ENCODE data around the gene ZBTB7C. TPM values are rescaled to one million over a fixed set of nuclear protein-coding genes. Genes with fewer than 3 reads are reported as not detected.

ZBTB7C gene
- total RNA-seq, 2 experiments from 2014 or later = not detected

DNA sequence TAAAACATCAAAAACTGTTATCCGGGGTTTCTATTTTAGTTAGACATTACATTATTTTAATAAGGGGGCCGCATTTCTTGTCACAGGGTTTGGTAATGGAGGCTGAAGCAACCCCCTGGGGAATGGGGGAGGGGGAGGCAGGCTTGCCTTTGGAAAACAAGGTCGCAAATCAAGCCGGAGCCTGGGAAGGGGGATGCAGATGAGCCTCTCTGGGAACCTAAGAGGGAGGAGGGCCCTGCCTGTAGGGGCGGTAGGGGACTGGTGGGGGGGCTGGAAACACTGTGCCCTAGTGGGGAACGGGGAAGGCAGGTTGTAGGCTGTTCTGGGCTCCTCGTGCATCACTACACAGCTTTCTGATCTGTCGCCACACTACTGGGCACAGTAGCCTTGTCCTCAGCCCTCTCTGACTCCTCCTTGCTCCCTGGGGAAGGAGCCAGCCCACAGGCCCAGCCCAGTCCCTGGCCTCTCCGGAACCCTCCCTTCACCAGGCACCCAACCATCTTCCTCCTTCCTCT is 308.5 kb downstream of the ZBTB7C start:
- Mint-ChIP-seq H3K36me3 (ENCODE audit: low read depth) (no peaks in the 10 kb centered on the region), H3K27me3 (peaks cover 15% of the 10 kb centered on the region), H3K4me1 (no peaks in the 10 kb centered on the region), H3K27ac (no peak overlapping the region), H3K4me3 (no peak overlapping the region), H3K9me3 (ENCODE audit: low read depth) (no peaks in the 10 kb centered on the region)
- no peak for ATAC-seq
- POLR2A ChIA-PET = no interaction called here
- intact Hi-C loops (cut with DNase I, micrococcal nuclease) = no loop called here
- no peak for DNase-seq
- CTCF ChIA-PET = no interaction called here

GRCh38 chr18:48100165-48100575 is 309.0 kb downstream of the ZBTB7C start:
- no peak overlapping the region for H3K27ac Mint-ChIP-seq
- H3K9me3 Mint-ChIP-seq (ENCODE audit: low read depth) = no peaks in the 10 kb centered on the region
- H3K27me3 Mint-ChIP-seq = peaks cover 14% of the 10 kb centered on the region
- no peak overlapping the region for H3K4me3 Mint-ChIP-seq
- DNase-seq (no peak), ATAC-seq (no peak)
- POLR2A ChIA-PET = no interaction called here
- no peaks in the 10 kb centered on the region for H3K36me3 Mint-ChIP-seq (ENCODE audit: low read depth)
- no peaks in the 10 kb centered on the region for H3K4me1 Mint-ChIP-seq
- CTCF ChIA-PET = no interaction called here
- intact Hi-C loops (cut with DNase I, micrococcal nuclease) = no loop called here

DNA sequence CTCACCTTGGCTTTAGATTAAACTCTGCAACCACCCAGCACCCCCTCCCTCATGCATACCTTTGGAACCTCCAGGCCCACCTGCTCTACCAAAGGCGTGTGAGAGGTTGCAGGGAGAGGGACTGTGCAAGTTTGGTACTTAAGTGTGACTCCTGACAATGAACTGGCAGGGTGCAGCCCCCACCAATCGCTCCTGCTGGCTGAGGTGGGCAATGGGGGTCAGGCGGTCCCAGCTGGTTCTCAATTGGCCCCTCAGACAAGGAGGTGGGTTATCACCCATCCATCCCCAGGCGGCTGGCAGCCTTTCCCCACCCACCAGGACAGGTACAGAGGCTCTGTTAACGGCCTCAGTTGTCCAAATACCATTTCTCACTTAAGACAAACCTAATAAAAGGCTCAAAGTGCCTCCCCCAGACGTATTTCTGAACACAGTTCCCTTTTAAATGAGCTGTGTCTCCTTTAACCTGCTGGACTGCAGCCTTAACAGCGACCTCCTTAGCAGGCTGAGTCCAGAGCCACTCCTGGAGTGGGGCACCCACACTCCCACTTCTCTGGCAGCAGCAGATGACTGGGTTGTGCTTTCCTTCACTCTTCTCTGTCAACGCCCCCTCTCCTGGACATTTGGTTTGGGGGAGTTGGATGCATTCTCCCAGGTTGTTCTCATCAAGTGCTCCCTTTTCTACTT is 309.6 kb downstream of the ZBTB7C start:
- CTCF ChIA-PET = no interaction called here
- intact Hi-C loops (cut with DNase I, micrococcal nuclease) = no loop called here
- Mint-ChIP-seq H3K27ac (no peak overlapping the region), H3K36me3 (ENCODE audit: low read depth) (no peaks in the 10 kb centered on the region), H3K4me3 (no peak overlapping the region), H3K9me3 (ENCODE audit: low read depth) (no peaks in the 10 kb centered on the region), H3K27me3 (peaks cover 14% of the 10 kb centered on the region), H3K4me1 (no peaks in the 10 kb centered on the region)
- no peak for ATAC-seq
- DNase-seq = no peak
- POLR2A ChIA-PET = no interaction called here

DNA sequence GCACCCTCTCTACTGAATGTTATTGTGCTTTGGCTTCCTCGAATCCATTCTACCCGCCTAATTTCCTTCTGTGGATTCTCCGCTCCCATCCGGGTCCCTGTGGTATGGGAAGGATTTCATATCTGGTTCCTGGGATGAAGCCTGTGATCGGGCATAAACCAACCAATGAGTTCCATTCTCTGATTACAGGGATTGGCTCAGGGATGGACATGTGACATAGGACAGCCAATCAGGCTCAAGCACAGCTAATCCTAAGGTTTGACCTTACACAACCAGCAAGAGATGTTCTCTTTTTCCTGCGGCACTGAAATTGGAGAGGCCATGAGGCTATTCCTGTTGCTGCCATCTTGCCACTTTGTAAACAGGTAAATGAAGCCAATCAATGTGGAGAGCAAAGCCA is 310.6 kb downstream of the ZBTB7C start:
- intact Hi-C loops (cut with DNase I, micrococcal nuclease) = no loop called here
- no peaks in the 10 kb centered on the region for H3K4me1 Mint-ChIP-seq
- POLR2A ChIA-PET = no interaction called here
- DNase-seq (no peak), ATAC-seq (no peak)
- H3K4me3 Mint-ChIP-seq = no peak overlapping the region
- no peaks in the 10 kb centered on the region for H3K9me3 Mint-ChIP-seq (ENCODE audit: low read depth)
- CTCF ChIA-PET = no interaction called here
- H3K27me3 Mint-ChIP-seq = peaks cover 10% of the 10 kb centered on the region
- H3K27ac Mint-ChIP-seq = no peak overlapping the region
- no peaks in the 10 kb centered on the region for H3K36me3 Mint-ChIP-seq (ENCODE audit: low read depth)

DNA sequence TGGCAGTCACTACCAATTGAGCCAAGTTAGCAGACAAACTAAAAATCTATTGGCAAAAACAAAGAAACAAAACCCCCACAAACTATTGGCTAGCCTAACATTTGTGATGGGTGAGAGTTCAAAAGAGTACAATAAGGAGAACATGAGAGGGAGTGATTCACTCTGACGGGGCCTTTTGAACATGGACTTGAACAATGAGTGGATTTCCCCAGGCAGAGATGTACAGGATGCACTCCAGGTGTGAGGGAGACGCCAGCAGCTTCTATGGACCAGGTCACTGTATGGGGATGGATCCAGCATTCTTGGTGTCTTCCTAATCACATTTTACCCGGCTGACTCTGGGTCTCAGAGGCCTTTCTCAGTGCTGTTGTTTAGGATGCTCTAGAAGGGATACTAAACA is 311.2 kb downstream of the ZBTB7C start:
- intact Hi-C loops (cut with DNase I, micrococcal nuclease) = no loop called here
- no peaks in the 10 kb centered on the region for H3K36me3 Mint-ChIP-seq (ENCODE audit: low read depth)
- H3K4me3 Mint-ChIP-seq = no peak overlapping the region
- H3K4me1 Mint-ChIP-seq = no peaks in the 10 kb centered on the region
- no peak for DNase-seq
- no peak for ATAC-seq
- peaks cover 10% of the 10 kb centered on the region for H3K27me3 Mint-ChIP-seq
- ChIA-PET POLR2A (no interaction called here), CTCF (interaction anchor here (0.8 to 2.9 kb wide), 2 partner anchors 11 to 664 kb away, joined by 3 to 8 read pairs; no protein-coding TSS in a partner anchor)
- H3K27ac Mint-ChIP-seq = no peak overlapping the region
- H3K9me3 Mint-ChIP-seq (ENCODE audit: low read depth) = no peaks in the 10 kb centered on the region

DNA sequence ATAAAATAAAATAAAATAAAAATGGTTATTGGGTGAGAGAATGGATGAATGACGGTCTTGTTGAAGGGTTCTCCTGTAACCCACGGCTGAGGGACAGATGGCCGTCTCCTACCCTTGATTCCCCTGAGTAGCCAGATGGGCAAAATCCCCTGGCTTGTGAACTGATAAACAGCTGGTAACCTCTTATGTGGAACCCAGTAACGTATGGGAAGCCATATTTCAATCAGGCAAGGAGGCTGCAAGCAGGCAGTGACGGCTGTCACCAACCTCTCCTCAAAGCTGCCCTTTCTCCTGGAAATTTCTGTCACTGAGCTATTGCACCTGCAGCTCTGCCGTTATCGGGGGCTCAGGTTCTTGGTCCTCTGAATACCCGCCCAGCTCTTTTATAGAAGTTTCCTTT is 313.5 kb downstream of the ZBTB7C start:
- Mint-ChIP-seq H3K9me3 (ENCODE audit: low read depth) (no peaks in the 10 kb centered on the region), H3K4me3 (no peak overlapping the region), H3K36me3 (ENCODE audit: low read depth) (no peaks in the 10 kb centered on the region), H3K27ac (no peak overlapping the region), H3K27me3 (peaks cover 4% of the 10 kb centered on the region), H3K4me1 (no peaks in the 10 kb centered on the region)
- POLR2A ChIA-PET = no interaction called here
- DNase-seq = no peak
- intact Hi-C loops (cut with DNase I, micrococcal nuclease) = no loop called here
- CTCF ChIA-PET = interaction anchor here (2.9 kb wide), 1 partner anchor 8 kb away, joined by 8 read pairs; no protein-coding TSS in a partner anchor
- no peak for ATAC-seq

DNA sequence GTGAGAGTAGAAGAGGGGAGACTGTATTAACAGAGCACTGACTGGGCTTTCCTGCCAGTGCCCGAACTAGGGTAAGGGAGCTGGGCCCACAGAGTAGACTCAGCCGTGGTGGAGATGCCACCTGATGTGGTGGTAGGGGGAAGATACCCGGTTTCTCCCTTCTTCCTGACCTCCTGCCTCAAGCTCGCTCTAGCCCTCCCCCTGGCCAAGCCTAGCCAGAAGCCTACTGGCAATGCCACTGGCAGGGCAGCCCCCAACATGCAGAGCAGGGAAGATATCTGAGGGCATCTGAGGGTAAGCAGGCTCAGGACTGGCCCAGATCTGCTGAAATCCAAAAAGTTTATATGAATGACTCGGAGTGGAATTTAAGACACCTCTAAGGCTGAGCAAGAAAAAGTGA is 316.1 kb downstream of the ZBTB7C start:
- H3K9me3 Mint-ChIP-seq (ENCODE audit: low read depth) = no peaks in the 10 kb centered on the region
- ChIA-PET POLR2A (no interaction called here), CTCF (no interaction called here)
- no peaks in the 10 kb centered on the region for H3K36me3 Mint-ChIP-seq (ENCODE audit: low read depth)
- DNase-seq = no peak
- no peak for ATAC-seq
- no peak overlapping the region for H3K27ac Mint-ChIP-seq
- H3K4me1 Mint-ChIP-seq = no peaks in the 10 kb centered on the region
- H3K4me3 Mint-ChIP-seq = no peak overlapping the region
- peaks cover 4% of the 10 kb centered on the region for H3K27me3 Mint-ChIP-seq
- intact Hi-C loops (cut with DNase I, micrococcal nuclease) = no loop called here

DNA sequence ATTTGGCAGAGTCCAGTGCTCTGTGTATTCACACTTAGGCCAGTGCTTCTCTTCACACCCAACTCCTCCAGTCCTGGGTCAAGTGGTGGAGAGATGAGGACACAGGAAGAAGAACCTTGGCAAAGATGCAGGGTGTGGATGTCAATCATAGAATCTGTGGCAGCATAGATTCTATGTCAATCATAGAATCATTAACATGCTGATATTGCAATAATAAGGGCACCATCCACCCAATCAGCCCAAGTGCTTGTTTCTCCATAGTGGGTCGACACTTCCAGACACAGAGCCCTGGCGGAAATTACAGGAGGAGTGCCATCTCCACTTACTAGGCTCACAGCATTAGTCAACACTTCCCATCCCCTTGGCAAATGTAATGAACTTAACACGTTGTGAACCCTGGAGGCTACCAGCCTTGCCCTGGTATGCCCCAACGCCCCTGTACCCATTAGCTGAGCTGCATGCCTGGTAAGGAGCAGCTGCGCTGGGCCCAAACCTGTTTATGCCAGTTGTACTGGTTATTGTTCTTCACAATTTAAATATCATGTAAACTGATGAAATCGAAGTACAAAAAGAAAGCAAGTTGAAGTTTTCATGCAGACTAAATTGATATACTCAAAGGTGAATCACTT is 317.2 kb downstream of the ZBTB7C start:
- no peak for DNase-seq
- Mint-ChIP-seq H3K36me3 (ENCODE audit: low read depth) (no peaks in the 10 kb centered on the region), H3K4me1 (no peaks in the 10 kb centered on the region), H3K9me3 (ENCODE audit: low read depth) (no peaks in the 10 kb centered on the region), H3K4me3 (no peak overlapping the region), H3K27me3 (peaks cover 2% of the 10 kb centered on the region), H3K27ac (no peak overlapping the region)
- ChIA-PET CTCF (no interaction called here), POLR2A (no interaction called here)
- ATAC-seq = no peak
- intact Hi-C loops (cut with DNase I, micrococcal nuclease) = no loop called here

DNA sequence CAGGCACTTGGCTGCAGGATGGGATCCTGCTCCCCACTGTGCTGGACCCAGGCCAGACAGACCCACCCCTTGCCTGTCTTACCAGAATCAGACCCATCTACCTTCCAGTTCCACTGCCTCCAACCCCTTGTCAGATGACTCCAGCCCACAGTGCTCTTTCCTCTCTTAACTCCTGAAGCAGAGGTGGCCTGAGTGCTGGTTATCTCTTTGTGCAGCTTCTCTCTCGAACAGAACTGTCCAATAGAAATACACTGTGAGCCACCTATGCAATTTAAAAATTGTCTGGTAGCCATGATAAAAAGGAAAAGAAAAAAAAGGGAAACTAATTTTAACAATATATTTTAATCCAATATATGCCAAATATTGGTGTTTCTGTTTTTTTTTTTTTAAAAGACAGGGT is 318.5 kb downstream of the ZBTB7C start:
- H3K9me3 Mint-ChIP-seq (ENCODE audit: low read depth) = no peaks in the 10 kb centered on the region
- CTCF ChIA-PET = interaction anchor here (0.6 kb wide), 1 partner anchor 293 kb away, joined by 3 read pairs; no protein-coding TSS in a partner anchor
- H3K4me1 Mint-ChIP-seq = no peaks in the 10 kb centered on the region
- peaks cover 2% of the 10 kb centered on the region for H3K27me3 Mint-ChIP-seq
- no peaks in the 10 kb centered on the region for H3K36me3 Mint-ChIP-seq (ENCODE audit: low read depth)
- ATAC-seq (no peak), DNase-seq (no peak)
- H3K27ac Mint-ChIP-seq = no peak overlapping the region
- POLR2A ChIA-PET = no interaction called here
- H3K4me3 Mint-ChIP-seq = no peak overlapping the region
- intact Hi-C loops (cut with DNase I, micrococcal nuclease) = no loop called here

DNA sequence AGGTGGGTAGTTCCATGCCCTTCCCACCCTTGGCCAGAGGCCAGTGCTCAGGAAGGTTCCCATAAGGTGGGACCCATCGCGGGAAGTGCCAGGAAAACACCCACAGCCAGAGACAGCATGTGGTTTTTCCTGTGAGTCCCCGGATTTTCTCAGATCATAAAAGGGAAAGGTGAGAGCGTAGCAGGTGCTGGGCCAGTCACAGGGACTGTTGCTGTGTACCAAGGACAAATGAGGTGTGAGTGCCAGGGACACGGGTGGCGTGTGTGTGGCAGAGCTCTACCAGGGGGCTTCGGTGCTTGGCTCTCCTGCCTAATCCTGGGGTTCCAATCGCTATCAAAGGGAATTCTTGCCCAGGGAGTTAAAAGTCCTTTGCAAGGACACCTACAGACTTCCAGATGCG is 319.2 kb downstream of the ZBTB7C start:
- peaks cover 2% of the 10 kb centered on the region for H3K27me3 Mint-ChIP-seq
- ChIA-PET CTCF (no interaction called here), POLR2A (no interaction called here)
- no peaks in the 10 kb centered on the region for H3K4me1 Mint-ChIP-seq
- H3K36me3 Mint-ChIP-seq (ENCODE audit: low read depth) = no peaks in the 10 kb centered on the region
- no peak for ATAC-seq
- intact Hi-C loops (cut with DNase I, micrococcal nuclease) = no loop called here
- H3K4me3 Mint-ChIP-seq = no peak overlapping the region
- H3K27ac Mint-ChIP-seq = no peak overlapping the region
- H3K9me3 Mint-ChIP-seq (ENCODE audit: low read depth) = no peaks in the 10 kb centered on the region
- DNase-seq = no peak

DNA sequence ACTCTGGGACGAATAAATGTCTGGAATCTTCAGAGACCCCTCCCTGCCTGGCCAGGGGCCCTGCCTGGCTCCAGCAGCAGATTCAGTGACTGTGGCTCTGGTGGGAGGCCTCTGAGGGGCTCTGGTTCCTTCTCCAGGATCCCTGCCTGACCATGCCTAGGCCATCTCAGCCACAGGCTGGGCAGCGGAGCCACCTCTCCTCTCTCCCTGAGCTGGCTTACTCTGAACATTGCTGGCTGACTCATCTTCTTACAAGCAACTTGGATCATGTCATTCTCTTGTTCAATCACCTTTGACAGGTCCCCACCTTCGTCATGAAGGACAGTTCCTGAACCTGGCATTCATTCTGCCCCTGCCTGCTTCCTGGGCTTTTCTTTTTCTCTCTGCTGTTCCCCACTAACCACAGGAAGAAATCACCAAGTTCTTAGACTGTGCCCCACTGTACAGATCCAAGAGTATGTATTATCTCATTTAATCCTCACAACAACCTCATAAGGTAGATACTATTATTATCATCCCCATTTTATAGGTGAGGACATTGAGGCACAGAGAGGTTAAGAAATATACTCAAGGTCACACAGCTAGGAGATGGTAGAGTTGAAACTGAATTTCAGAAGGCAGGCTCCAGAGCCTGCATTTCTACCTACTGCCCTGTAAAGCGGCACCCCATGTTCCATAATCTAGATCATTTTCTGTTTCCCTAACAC is 323.2 kb downstream of the ZBTB7C start:
- ATAC-seq (no peak), DNase-seq (no peak)
- Mint-ChIP-seq H3K36me3 (ENCODE audit: low read depth) (no peaks in the 10 kb centered on the region), H3K27me3 (peaks cover 2% of the 10 kb centered on the region), H3K4me3 (no peak overlapping the region), H3K9me3 (ENCODE audit: low read depth) (no peaks in the 10 kb centered on the region), H3K4me1 (no peaks in the 10 kb centered on the region), H3K27ac (no peak overlapping the region)
- ChIA-PET POLR2A (no interaction called here), CTCF (interaction anchor here (0.6 kb wide), 1 partner anchor 107 kb away, joined by 3 read pairs; no protein-coding TSS in a partner anchor)
- intact Hi-C loops (cut with DNase I, micrococcal nuclease) = no loop called here

- Mint-ChIP-seq H3K4me3 (no peak overlapping the region), H3K4me1 (no peaks in the 10 kb centered on the region), H3K27me3 (peaks cover 2% of the 10 kb centered on the region), H3K9me3 (ENCODE audit: low read depth) (no peaks in the 10 kb centered on the region), H3K27ac (no peak overlapping the region), H3K36me3 (ENCODE audit: low read depth) (no peaks in the 10 kb centered on the region)
- CTCF ChIA-PET = no interaction called here
- DNase-seq (no peak), ATAC-seq (no peak)
- intact Hi-C loops (cut with DNase I, micrococcal nuclease) = no loop called here
- POLR2A ChIA-PET = no interaction called here
Measured at GRCh38 chr18:48084858-48085257, 324.3 kb downstream of the ZBTB7C start.

Measured in activated CD4-positive, alpha-beta T cell treated with anti-CD3 and anti-CD28 coated beads for 36 hours (primary cell).